GM21576 (cell line): Measurements from ENCODE around the gene NOTCH4.
"Not testable (repeated sequence)": the region's sequence is repeated elsewhere in the genome, so short reads cannot be mapped to it uniquely, and the experiment has no call there.

Experiments used
- ATAC-seq: cut with Tn5 transposase; IDR thresholded peaks from one replicate; pipeline ENCODE4 v1.9.1; 2021; ENCODE audit warnings: mild to moderate bottlenecking, moderate library complexity; ENCODE audit not compliant: unreplicated experiment

Gene NOTCH4

GRCh38 chr6:32220021-32220420 is 3.8 kb downstream of the NOTCH4 start:
- ATAC-seq: no peak

- no peak for ATAC-seq
Measured at GRCh38 chr6:32218167-32218566, 5.7 kb downstream of the NOTCH4 start.

GRCh38 chr6:32216998-32217397 is 6.9 kb downstream of the NOTCH4 start:
- no peak for ATAC-seq

GRCh38 chr6:32216285-32216684 is 7.6 kb downstream of the NOTCH4 start:
- ATAC-seq: no peak

- no peak for ATAC-seq
Measured at GRCh38 chr6:32215617-32216016, 8.2 kb downstream of the NOTCH4 start.

- ATAC-seq: no peak
Measured at GRCh38 chr6:32214126-32214525, 9.7 kb downstream of the NOTCH4 start.

GRCh38 chr6:32213649-32214048 is 10.2 kb downstream of the NOTCH4 start:
- ATAC-seq: no peak

GRCh38 chr6:32212076-32212760 is 11.6 kb downstream of the NOTCH4 start:
- no peak for ATAC-seq

GRCh38 chr6:32211432-32211831 is 12.4 kb downstream of the NOTCH4 start:
- not testable (repeated sequence) for ATAC-seq

GRCh38 chr6:32210191-32210601 is 13.7 kb downstream of the NOTCH4 start:
- no peak for ATAC-seq

GRCh38 chr6:32208996-32209395 is 14.9 kb downstream of the NOTCH4 start:
- no peak for ATAC-seq

- no peak for ATAC-seq
Measured at GRCh38 chr6:32204268-32204715, 19.6 kb downstream of the NOTCH4 start.

GRCh38 chr6:32203426-32204267 is 20.2 kb downstream of the NOTCH4 start:
- ATAC-seq: no peak

GRCh38 chr6:32202186-32202585 is 21.7 kb downstream of the NOTCH4 start:
- ATAC-seq: no peak

GRCh38 chr6:32200711-32201475 is 23.0 kb downstream of the NOTCH4 start:
- no peak for ATAC-seq

GRCh38 chr6:32198866-32199265 is 25.0 kb downstream of the NOTCH4 start:
- no peak for ATAC-seq

- ATAC-seq: no peak
Measured at GRCh38 chr6:32198345-32198696, 25.5 kb downstream of the NOTCH4 start.

- ATAC-seq: no peak
Measured at GRCh38 chr6:32196682-32197616, 26.9 kb downstream of the NOTCH4 start.

GRCh38 chr6:32195902-32196681 is 27.8 kb downstream of the NOTCH4 start:
- peak; percentile 22 for ATAC-seq

GRCh38 chr6:32195652-32195901 is 28.3 kb downstream of the NOTCH4 start:
- ATAC-seq: peak; percentile 69
